GM18498 (cell line): Measurements from ENCODE around the gene CPLX4.
A peak's percentile ranks its signal among the peaks of the same experiment; 100 is the strongest.

Experiments
- ATAC-seq: cut with Tn5 transposase; IDR thresholded peaks from one replicate; pipeline ENCODE4 v1.9.1; 2021; ENCODE audit warnings: mild to moderate bottlenecking, moderate library complexity; ENCODE audit not compliant: unreplicated experiment

Gene CPLX4

DNA sequence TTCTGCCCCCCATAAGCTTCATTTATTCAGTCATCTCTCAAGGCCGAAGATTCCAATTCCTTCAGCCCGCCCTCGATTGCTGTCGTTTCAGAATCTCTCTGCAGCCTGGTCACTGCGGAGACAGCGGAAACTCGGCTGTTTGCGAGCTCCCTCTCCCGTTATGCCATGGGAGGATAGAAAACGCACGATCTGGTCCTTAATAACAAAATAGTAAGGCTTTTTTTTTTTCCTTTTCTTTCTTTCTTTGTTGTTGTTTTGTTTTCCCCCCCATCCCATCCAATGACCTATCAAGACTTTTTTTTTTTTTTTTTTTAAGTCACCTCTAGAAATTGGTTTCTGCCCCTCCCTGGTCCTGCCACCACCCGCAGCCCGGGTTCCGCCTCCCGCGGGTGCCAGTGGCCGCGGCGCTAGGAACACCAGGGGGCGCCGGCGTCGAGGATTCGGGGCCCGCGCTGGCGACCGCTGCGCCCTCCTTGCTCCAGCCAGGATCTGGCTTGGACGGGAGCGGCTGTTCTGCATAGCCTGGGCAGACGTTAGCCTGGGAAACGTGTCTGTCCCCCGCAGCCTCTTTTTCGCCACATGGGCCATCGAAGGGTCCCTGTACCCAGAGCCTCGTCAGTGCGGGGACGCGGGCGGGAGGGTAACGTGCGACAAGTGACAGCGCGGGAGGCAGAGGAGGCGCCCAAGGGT, 10.1 kb downstream of the CPLX4 start:
- peak; percentile 95 for ATAC-seq

DNA sequence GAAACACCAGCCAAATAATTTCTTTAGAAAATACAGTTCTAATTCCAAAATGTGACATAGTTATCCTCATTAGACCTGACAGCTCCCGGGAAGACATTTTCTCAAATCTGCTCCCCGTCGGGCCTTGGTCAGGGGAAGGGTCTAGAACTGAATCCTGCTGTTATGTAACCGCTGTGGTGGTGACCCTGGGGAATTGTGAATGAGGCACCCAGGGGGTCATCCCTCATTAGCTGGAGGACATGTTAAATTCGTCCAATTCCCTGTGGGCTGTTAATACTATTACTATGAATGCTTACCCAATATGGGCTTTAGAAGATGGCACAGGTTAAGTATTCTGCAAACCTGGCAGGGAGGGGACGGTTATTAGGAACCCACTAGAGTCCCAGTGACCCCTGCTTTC, 11.8 kb downstream of the CPLX4 start:
- no peak for ATAC-seq

- no peak for ATAC-seq
Observed at GRCh38 chr18:59305295-59305694, 13.2 kb downstream of the CPLX4 start.

GRCh38 chr18:59303656-59304195, 14.7 kb downstream of the CPLX4 start:
- no peak for ATAC-seq

DNA sequence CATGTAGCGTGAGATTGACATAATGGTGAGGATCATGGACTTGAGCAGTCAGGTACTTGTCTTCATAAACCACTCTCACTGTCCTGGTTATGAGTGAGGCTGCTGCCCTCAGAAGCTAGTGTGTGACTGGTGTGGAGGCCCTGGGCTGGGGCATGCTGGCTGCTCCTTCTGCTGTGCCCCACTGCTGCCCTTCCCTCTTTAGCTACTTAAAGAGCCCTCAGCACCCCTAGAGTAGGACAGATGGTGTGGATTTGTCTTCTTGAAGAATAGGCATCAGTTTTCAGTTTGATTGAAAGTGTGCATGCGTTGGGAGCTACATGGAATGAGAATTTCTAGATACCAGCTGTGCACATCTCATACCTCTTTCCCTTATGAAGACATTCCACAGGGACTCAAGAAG, 15.4 kb downstream of the CPLX4 start:
- ATAC-seq: no peak

DNA sequence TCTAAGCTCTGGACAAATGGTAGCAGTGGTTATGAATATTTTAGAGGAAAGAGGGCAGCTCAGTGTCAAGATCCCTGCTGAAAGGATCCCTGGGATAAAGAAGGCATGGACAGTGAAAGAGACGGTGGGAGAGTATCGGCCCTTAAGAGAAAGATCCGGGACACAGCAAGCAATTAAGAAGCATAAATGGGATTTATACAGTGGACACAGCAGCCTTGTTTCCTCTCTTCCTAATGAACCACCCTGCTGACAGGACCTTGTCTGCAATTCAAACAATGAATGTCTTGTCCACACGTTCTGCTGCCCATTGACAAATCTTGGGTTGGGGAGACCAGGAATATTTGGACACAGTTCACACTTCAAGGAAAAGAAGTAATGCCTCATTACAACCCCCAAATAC, 16.5 kb downstream of the CPLX4 start:
- ATAC-seq: no peak

DNA sequence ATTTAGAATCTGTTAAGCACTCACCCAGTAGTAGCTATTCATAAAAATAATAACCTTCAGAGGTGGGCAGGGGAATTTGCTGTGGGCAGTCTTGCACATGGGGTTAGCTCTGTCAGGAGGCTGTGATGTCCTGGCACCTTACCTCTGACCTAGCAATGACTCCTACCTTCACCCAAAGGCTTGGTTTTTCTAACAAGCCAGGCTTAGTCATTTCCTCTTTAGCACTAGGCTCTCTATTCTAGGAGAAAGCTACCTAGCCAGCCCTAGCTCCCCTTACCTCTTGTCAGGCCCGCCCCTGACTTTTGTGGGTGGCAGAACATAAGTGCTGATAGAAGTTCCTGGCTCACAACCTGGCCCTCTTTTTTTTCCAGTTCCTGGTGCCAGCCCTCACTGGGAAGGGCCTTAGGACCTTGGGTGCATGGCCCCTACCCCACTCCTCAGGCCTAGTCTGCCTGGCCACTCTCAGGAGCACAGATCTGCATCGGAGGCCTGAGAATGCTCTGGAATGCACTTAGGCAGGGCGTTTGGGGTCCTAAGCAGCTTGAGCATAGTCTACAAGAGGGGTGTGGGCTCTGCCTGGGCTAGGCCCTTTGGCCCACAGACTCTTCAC, 17.7 kb downstream of the CPLX4 start:
- no peak for ATAC-seq

- no peak for ATAC-seq
Observed at GRCh38 chr18:59298871-59299270, 19.6 kb downstream of the CPLX4 start.

DNA sequence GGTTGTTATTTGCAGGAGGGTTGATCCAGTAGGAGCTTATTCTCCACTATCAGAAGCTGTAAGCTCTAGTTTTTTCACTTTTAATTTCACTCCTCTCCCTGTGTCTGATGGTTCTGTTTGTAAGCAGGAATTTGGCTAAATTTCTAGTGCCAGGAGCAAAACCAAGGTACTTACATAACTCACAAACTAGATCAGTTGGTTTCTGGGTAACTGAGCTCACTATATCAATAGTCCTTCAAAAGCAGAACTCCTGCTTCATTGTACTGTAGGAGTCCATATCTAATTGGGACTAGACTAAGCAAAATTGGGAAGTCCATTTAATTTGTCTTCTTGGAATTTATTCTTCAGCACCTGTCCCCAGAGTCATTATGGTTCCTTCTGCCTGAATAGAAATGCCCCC, 25.1 kb downstream of the CPLX4 start:
- ATAC-seq: no peak

DNA sequence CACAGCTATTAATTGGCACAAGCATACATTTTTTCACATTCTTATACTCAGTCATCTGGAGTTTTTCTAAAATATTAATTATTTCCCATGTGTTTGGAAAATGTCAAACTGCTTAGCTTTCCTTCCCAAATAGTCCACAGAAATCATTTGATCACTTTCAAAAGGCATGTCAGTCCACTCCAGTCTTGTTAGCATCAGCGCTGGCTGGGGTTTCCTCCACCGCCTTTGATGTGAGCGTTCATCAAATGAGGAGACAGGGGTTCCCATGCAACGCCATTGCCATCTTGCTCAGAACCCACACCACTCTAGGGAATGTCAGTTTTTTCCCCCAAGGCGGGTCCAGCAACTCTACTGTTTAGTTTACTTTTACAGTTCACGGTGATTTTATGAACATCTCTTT, 32.1 kb downstream of the CPLX4 start:
- no peak for ATAC-seq

- no peak for ATAC-seq
Observed at GRCh38 chr18:59282341-59282740, 36.1 kb downstream of the CPLX4 start.

DNA sequence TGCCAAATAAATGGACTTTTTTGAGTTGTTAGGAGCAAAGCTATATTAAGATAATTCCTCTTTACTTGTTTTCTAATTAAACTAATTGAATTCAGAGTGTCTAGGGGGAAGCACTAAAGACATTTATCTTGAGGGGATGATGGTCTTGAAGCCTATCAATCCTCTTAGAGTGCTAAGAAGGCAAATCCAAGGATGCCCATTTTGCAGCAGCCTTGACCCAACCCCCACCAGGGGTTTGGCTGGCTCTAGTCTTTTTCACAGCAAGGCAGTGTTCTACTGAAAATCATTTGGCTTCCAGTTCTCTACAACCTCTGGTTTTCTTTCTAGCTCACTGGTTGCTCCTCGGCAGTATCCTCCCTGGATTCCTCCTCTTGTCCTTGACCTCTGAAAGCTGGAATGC, 38.7 kb downstream of the CPLX4 start:
- ATAC-seq: no peak

GRCh38 chr18:59279193-59279592, 39.3 kb downstream of the CPLX4 start:
- no peak for ATAC-seq

DNA sequence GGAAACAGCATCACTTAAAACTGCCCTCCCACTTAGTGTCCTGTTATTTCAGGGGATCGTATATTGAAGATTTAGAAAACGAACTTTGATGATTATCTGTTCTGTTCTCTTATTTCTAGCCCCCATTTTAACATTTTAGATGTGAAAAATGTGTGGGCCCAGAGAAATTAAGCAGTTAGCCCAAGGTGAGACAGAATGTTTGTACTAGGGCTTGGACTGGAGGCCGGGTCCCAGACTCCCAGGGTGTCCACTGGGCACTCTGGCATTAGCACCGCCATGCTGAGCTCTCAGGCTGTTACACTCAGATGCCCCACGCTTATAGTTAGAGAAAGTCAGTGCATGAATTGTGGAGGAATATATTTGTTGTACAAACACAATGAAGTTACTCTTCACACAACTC, 39.7 kb downstream of the CPLX4 start:
- ATAC-seq: no peak

- no peak for ATAC-seq
Observed at GRCh38 chr18:59276047-59276446, 42.4 kb downstream of the CPLX4 start.

DNA sequence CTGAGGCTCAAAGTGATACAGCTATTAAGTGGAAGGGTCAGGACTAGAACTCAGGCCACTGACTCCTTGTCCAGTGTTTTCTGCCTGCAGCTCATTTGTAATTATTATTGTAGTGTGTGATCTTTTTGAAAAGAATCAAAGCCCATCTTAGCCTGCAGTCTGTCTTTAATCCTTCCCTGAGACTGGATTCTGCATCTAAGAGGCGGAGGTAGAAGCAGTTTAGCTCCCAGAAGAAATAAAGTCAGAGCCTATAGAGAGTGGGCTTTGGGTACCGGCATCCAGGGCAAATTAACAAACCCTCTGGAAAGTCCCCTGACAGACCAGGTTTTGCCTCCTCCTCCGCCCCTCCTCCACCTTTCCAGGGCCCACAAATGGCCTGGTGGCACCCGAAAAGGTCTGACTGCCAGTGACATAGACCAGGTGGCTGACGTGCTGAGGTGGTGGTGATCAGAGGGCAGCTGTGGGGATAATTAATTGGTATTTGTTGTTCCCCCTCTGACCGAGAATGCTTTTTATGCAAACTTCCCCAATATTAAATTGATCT, 43.0 kb downstream of the CPLX4 start:
- ATAC-seq: no peak

DNA sequence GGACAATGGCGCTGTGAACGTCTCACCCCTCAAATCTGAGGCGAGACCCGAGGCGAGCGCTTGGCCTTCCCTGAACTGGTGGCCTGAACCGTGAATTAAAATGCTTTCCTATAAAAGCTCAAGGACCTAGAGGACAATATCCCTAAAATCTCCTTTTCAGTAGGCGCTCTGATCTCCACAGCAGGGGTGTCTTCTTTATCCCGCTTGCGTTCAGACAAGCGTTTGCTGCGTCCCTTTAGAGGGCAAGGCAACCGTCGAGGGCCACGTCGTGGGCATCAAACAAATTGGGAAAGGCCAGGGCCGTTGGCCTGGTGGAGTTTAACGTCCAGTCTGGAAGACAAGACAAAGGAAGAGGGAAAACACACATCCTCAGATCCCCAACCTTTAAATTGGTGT, 43.9 kb downstream of the CPLX4 start:
- ATAC-seq: no peak

DNA sequence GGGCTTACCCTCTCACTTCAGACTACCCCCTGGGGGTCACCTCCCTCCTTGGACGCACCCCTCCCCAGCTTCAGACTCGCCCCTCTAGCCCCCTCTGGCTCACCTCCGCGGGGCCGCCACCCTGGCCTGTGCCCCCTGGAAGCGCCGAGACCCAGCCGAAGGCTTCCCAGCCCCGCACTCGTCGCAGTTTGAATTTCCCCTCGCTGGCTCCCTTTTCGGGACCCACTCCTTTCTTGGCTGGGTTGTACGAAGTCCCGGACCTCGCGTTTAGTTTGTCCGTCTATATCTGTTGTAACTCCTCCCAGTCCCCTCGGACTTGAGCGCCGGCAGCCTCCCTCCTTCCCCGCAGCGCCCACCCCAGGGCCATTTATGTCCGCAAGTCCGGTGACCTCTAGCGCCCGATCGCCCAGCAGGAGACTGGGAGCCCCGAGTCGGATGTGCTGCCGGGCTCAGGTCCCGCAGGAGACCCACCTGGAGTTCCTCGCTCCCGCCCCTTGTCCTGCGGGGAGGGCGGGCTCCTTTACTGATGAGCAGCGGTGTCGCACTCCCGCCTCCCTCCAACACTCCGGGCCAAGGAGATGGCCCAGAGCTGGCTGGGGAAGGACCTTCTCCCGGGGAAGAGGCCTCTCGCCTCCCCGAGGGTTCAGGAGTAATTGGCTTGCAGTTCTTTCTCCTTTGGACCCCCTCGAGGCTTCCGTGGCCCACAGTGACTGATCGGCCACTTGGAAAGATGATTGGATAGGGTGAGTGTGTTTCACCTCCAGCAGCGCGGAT, 44.5 kb downstream of the CPLX4 start:
- ATAC-seq: no peak

DNA sequence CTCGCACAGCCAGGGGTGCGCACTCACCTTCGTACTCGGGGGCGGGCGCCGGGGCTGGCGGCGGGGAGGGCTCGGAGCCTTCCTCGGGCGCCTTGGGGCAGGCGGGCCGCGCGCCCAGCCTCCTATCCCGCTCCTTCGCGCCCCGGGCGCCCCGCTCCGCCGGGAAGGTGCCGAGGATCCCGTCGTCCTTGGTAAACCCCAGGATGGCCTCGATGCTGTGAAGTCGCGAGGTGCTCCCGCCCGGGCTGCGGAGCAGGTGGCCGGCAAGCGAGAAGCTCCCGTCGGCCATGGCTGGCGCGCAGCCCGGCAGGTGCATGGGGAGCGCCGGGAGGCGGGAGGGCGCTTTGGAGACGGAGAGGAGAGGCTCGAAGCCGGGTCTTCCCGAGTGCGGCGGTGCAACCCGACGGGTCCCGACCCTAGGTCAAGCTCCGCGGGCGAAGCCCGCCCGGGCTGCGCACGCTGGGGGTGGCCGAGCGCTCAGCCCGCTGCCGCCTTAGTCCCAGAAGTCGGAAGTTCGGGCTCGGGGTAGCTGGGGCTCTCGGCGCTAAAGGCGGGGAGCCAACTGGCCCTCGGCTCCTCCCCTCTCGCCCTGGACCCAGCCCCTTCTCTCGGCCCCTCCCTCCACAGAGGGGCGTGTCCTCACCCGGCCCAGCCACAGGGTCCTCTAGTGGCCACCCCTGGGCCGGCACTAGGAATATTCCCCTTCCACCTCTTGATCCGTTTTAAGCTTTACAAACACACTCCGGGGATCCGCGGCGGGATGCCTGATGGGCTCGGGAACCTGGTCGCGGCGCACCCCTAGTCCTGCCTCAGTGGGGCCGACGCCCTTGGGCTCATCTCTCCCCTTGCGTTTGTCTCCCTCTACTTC, 45.3 kb downstream of the CPLX4 start, which contains the start of gene RAX:
Gene RAX, minus strand, starts transcription at position 564 of the 868 bp plus-strand sequence. Its CDS starts 248 bp downstream, at position 316.
- ATAC-seq: peak; percentile 40

GRCh38 chr18:59272221-59272888, 46.1 kb downstream of the CPLX4 start:
- ATAC-seq: no peak
